Muscle of leg (tissue), 11 donors: ENCODE measurements around the gene CLDN1. TPM values are rescaled to one million over a fixed set of nuclear protein-coding genes. Genes with fewer than 3 reads are reported as not detected.

Experiments
- DNase-seq: peaks from one replicate; pipeline ENCODE4 v3.0.0; 2013
- H3K27ac ChIP-seq: one replicate; pipeline ENCODE4 v1.5.1; 2013; ENCODE audit warnings: mild to moderate bottlenecking, low read length, control low read depth
- H3K27me3 ChIP-seq: one replicate; pipeline ENCODE4 v1.6.1; 2013; ENCODE audit warnings: low read length; ENCODE audit not compliant: control insufficient read depth, insufficient read depth
- H3K36me3 ChIP-seq: one replicate; pipeline ENCODE4 v1.6.1; 2013; ENCODE audit warnings: low read length; ENCODE audit not compliant: control insufficient read depth, insufficient read depth
- H3K4me1 ChIP-seq: one replicate; pipeline ENCODE4 v1.6.1; 2013; ENCODE audit warnings: low read length; ENCODE audit not compliant: control insufficient read depth, insufficient read depth
- H3K4me3 ChIP-seq: one replicate; pipeline ENCODE4 v1.5.1; 2013; ENCODE audit warnings: low read length, control low read depth
- H3K9me3 ChIP-seq: replicated peaks from 2 replicates; pipeline ENCODE4 v1.6.1; 2013; ENCODE audit warnings: low read depth, low read length; ENCODE audit not compliant: control insufficient read depth
- WGBS: methylation state at CpG from one replicate; pipeline ENCODE4 v1.1.5; 2013; ENCODE audit warnings: missing lambda C conversion rate; ENCODE audit not compliant: insufficient coverage; 5-methylcytosine and 5-hydroxymethylcytosine counted together
- polyA plus RNA-seq, 8 donors: library from polyadenylated mRNA; unstranded; fragments of 120-200 nt; gene quantifications; one replicate each; pipeline versions ENCODE4 v1.2.1 to v1.2.3, GENCODE V29; 2013; ENCODE audit warnings: inconsistent platforms in 1 of 8, low replicate concordance in 1 of 8; ENCODE audit not compliant: insufficient read length in 8 of 8, insufficient read depth in 1 of 8
- total RNA-seq: library from RNA; stranded (reverse); fragments of 120-200 nt; gene quantifications from one replicate; pipeline ENCODE4 v1.2.4, GENCODE V29; 2013

The CLDN1 gene
- total and polyA plus RNA-seq, 9 donors = 2.1 to 12.3 (median 3.2) TPM

DNA sequence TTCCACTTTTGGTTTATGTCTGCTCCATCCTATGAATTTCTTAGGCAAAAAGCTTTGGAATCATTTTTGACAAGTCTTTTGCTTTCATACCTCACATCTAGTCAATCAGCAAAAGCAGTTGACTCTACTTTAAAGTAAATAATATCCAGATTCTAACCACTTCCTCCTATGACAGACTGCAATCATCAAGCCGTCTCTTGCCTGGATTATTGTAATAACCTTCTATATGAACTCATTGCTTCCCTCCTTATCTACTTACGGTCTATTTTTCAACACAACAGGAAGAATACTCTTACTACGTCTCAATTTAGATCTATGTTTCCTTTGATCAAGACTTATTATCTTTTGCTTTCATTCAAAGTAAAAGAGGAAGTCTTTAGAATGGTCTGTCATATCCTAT, 20.7 kb downstream of the CLDN1 start:
- H3K27me3 ChIP-seq = no peaks in the 10 kb centered on the region
- 56% methylated on average over 1 of the region's 3 CpGs for WGBS
- H3K36me3 ChIP-seq = no peaks in the 10 kb centered on the region
- H3K4me3 ChIP-seq = no peak overlapping the region
- no peaks in the 10 kb centered on the region for H3K4me1 ChIP-seq
- H3K9me3 ChIP-seq = no peaks in the 10 kb centered on the region
- no peak overlapping the region for H3K27ac ChIP-seq
- no peak for DNase-seq

- no peaks in the 10 kb centered on the region for H3K9me3 ChIP-seq
- no peak overlapping the region for H3K4me3 ChIP-seq
- 80% methylated on average over 1 of the region's 4 CpGs for WGBS
- no peaks in the 10 kb centered on the region for H3K36me3 ChIP-seq
- no peaks in the 10 kb centered on the region for H3K27me3 ChIP-seq
- H3K4me1 ChIP-seq = no peaks in the 10 kb centered on the region
- no peak overlapping the region for H3K27ac ChIP-seq
- DNase-seq = no peak
Measured at GRCh38 chr3:190299969-190300368, 22.3 kb downstream of the CLDN1 start.

GRCh38 chr3:190294030-190294429, 28.2 kb downstream of the CLDN1 start:
- Histone ChIP-seq H3K4me3 (no peak overlapping the region), H3K4me1 (no peaks in the 10 kb centered on the region), H3K36me3 (no peaks in the 10 kb centered on the region), H3K9me3 (peaks cover 5% of the 10 kb centered on the region), H3K27ac (no peak overlapping the region), H3K27me3 (no peaks in the 10 kb centered on the region)
- no peak for DNase-seq

- Histone ChIP-seq H3K4me1 (no peaks in the 10 kb centered on the region), H3K36me3 (no peaks in the 10 kb centered on the region), H3K4me3 (no peak overlapping the region), H3K27me3 (no peaks in the 10 kb centered on the region), H3K9me3 (peaks cover 5% of the 10 kb centered on the region), H3K27ac (no peak overlapping the region)
- WGBS = 95% methylated on average over 3 of the region's 3 CpGs
- DNase-seq = no peak
Measured at GRCh38 chr3:190293621-190294020, 28.6 kb downstream of the CLDN1 start.

- Histone ChIP-seq H3K4me1 (no peaks in the 10 kb centered on the region), H3K4me3 (no peak overlapping the region), H3K27ac (no peak overlapping the region), H3K27me3 (no peaks in the 10 kb centered on the region), H3K9me3 (peaks cover 5% of the 10 kb centered on the region), H3K36me3 (no peaks in the 10 kb centered on the region)
- 68% methylated on average over 3 of the region's 3 CpGs for WGBS
- no peak for DNase-seq
Measured at GRCh38 chr3:190291994-190292584, 30.2 kb downstream of the CLDN1 start.

DNA sequence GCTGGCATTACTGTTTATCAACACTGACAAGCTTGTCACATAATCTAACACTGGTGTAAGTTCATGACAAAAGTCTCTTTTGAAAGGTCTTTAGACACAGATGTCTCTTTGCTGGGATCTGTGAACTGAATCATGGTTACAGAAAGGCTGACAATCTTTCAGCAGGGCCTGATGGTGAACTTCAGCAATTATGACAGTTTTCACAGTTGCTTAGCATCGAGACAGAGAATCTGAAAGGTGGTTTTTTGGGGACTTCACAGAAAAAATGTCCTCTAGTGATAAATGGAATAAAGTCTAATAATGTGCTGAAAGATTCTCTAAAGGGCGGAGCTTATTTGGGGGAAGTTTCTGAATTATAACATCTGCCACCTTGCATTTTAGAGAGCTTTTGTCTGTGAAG, 32.3 kb downstream of the CLDN1 start:
- H3K4me3 ChIP-seq = no peak overlapping the region
- WGBS = no CpG with 5 or more reads among the region's 2 CpGs
- no peak overlapping the region for H3K27ac ChIP-seq
- peaks cover 12% of the 10 kb centered on the region for H3K9me3 ChIP-seq
- DNase-seq = no peak
- H3K27me3 ChIP-seq = no peaks in the 10 kb centered on the region
- no peaks in the 10 kb centered on the region for H3K36me3 ChIP-seq
- no peaks in the 10 kb centered on the region for H3K4me1 ChIP-seq

GRCh38 chr3:190288836-190289235, 33.4 kb downstream of the CLDN1 start:
- no peak overlapping the region for H3K27ac ChIP-seq
- 96% methylated on average over 2 of the region's 2 CpGs for WGBS

GRCh38 chr3:190286014-190286413, 36.2 kb downstream of the CLDN1 start:
- WGBS = no CpG with 5 or more reads among the region's 1 CpG
- Histone ChIP-seq H3K27ac (no peak overlapping the region), H3K36me3 (no peaks in the 10 kb centered on the region), H3K4me3 (no peak overlapping the region), H3K4me1 (no peaks in the 10 kb centered on the region), H3K27me3 (no peaks in the 10 kb centered on the region), H3K9me3 (peaks cover 7% of the 10 kb centered on the region)
- no peak for DNase-seq

More at GRCh38 chr3:190288836-190289235, 33.4 kb downstream of the CLDN1 start:
- peaks cover 12% of the 10 kb centered on the region for H3K9me3 ChIP-seq
- no peaks in the 10 kb centered on the region for H3K4me1 ChIP-seq
- no peaks in the 10 kb centered on the region for H3K36me3 ChIP-seq
- DNase-seq = no peak
- no peaks in the 10 kb centered on the region for H3K27me3 ChIP-seq
- H3K4me3 ChIP-seq = no peak overlapping the region

- no peak for DNase-seq
- WGBS = no CpG with 5 or more reads among the region's 4 CpGs
- no peaks in the 10 kb centered on the region for H3K27me3 ChIP-seq
- no peak overlapping the region for H3K4me3 ChIP-seq
- no peak overlapping the region for H3K27ac ChIP-seq
- H3K9me3 ChIP-seq = peaks cover 7% of the 10 kb centered on the region
- no peaks in the 10 kb centered on the region for H3K36me3 ChIP-seq
- no peaks in the 10 kb centered on the region for H3K4me1 ChIP-seq
Measured at GRCh38 chr3:190281308-190282051, 40.8 kb downstream of the CLDN1 start.

DNA sequence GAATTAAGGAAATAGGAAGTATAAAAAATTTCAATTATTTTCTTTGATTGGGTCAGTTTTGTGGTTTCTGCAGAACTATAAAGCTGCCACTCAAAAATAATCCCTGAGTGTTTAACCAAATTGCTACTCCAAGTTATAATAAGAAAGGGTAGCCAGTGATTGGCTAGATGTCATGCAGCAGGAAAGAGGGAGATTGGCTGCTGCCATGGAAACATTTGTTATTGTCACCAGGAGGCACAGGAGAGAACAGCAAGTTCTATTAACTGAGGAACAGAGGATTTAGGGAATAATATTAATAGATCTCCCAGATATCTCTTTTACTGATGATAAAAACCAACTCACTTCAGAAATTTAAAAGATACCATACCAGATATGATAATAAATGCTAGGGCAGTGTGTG, 42.6 kb downstream of the CLDN1 start:
- DNase-seq = no peak
- Histone ChIP-seq H3K4me1 (no peaks in the 10 kb centered on the region), H3K27ac (no peak overlapping the region), H3K27me3 (no peaks in the 10 kb centered on the region), H3K36me3 (no peaks in the 10 kb centered on the region), H3K4me3 (no peak overlapping the region), H3K9me3 (no peaks in the 10 kb centered on the region)
